ENCODE data around the gene SCP2. TPM values are rescaled to one million over a fixed set of nuclear protein-coding genes. Genes with fewer than 3 reads are reported as not detected.

Gene SCP2
- total RNA-seq, 3 donors from 2014 or later = 228 to 272 (median 267) TPM

GRCh38 chr1:52899445-52899894, 27.6 kb upstream of the SCP2 start:
- no peak for DNase-seq
- no peak for TF ChIP-seq CTCF (IDR thresholded peaks at IDR 0.05)
- no peak for ATAC-seq
- Histone ChIP-seq H3K4me1 (ENCODE audit: low read depth) (no peaks in the 10 kb centered on the region), H3K36me3 (ENCODE audit: low read depth) (no peaks in the 10 kb centered on the region), H3K9me3 (no peaks in the 10 kb centered on the region), H3K4me3 (no peak overlapping the region)
- intact Hi-C loops (cut with DNase I, micrococcal nuclease) = no loop called here

- Histone ChIP-seq H3K4me1 (ENCODE audit: low read depth) (no peaks in the 10 kb centered on the region), H3K9me3 (no peaks in the 10 kb centered on the region), H3K36me3 (ENCODE audit: low read depth) (no peaks in the 10 kb centered on the region), H3K4me3 (no peak overlapping the region)
- DNase-seq (no peak), ATAC-seq (no peak)
- intact Hi-C loops (cut with DNase I, micrococcal nuclease) = no loop called here
- no peak for TF ChIP-seq CTCF (IDR thresholded peaks at IDR 0.05)
Observed at GRCh38 chr1:52900402-52900801, 26.7 kb upstream of the SCP2 start.

- no peak overlapping the region for H3K4me3 ChIP-seq
- H3K9me3 ChIP-seq = no peaks in the 10 kb centered on the region
- no peaks in the 10 kb centered on the region for H3K4me1 ChIP-seq (ENCODE audit: low read depth)
- intact Hi-C loops (cut with DNase I, micrococcal nuclease) = no loop called here
- H3K36me3 ChIP-seq (ENCODE audit: low read depth) = no peaks in the 10 kb centered on the region
- no peak for ATAC-seq
- no peak for TF ChIP-seq CTCF (IDR thresholded peaks at IDR 0.05)
- DNase-seq = no peak
Observed at GRCh38 chr1:52901384-52901783, 25.7 kb upstream of the SCP2 start.

GRCh38 chr1:52904208-52904926, 22.7 kb upstream of the SCP2 start:
- H3K36me3 ChIP-seq (ENCODE audit: low read depth) = no peaks in the 10 kb centered on the region
- intact Hi-C loops (cut with DNase I, micrococcal nuclease) = no loop called here

GRCh38 chr1:52904927-52905698, 22.0 kb upstream of the SCP2 start:
- intact Hi-C loops (cut with DNase I, micrococcal nuclease) = no loop called here
- no peaks in the 10 kb centered on the region for H3K9me3 ChIP-seq
- H3K4me3 ChIP-seq = no peak overlapping the region
- ATAC-seq = peak; percentile 66
- no peak for TF ChIP-seq CTCF (IDR thresholded peaks at IDR 0.05)
- no peaks in the 10 kb centered on the region for H3K36me3 ChIP-seq (ENCODE audit: low read depth)
- peak in 2 of 3 donors; percentile 28 to 34 for DNase-seq
- H3K4me1 ChIP-seq (ENCODE audit: low read depth) = no peaks in the 10 kb centered on the region

More at GRCh38 chr1:52904208-52904926, 22.7 kb upstream of the SCP2 start:
- H3K9me3 ChIP-seq = no peaks in the 10 kb centered on the region
- H3K4me3 ChIP-seq = no peak overlapping the region
- no peaks in the 10 kb centered on the region for H3K4me1 ChIP-seq (ENCODE audit: low read depth)
- DNase-seq (no peak), ATAC-seq (no peak)
- TF ChIP-seq CTCF (IDR thresholded peaks at IDR 0.05) = no peak
